Smooth muscle cell (in vitro differentiated cells): ENCODE results near the gene TANC1. TPM values are rescaled to one million over a fixed set of nuclear protein-coding genes. Genes with fewer than 3 reads are reported as not detected.
A peak's percentile ranks its signal among the peaks of the same experiment; 100 is the strongest.

Experiments used
- DNase-seq: peaks from one replicate; lab custom pipeline; 2025; ENCODE audit not compliant: unreplicated experiment; lab: John Stamatoyannopoulos, UW
- H2AFZ ChIP-seq: fragments of 200-600 bp; sonication (generic); 2 replicates; pipeline ENCODE4 v1.6.0; 2016; ENCODE audit warnings: antibody characterized with exemption, low read depth, mild to moderate bottlenecking
- H3F3A ChIP-seq: fragments of 200-600 bp; sonication (generic); 2 replicates; pipeline ENCODE4 v1.6.0; 2017; ENCODE audit warnings: antibody characterized with exemption, low read depth
- H3K27ac ChIP-seq: fragments of 200-600 bp; sonication (generic); 2 replicates; pipeline ENCODE4 v1.5.1; 2016; ENCODE audit warnings: low read depth, mild to moderate bottlenecking
- H3K27me3 ChIP-seq: fragments of 200-600 bp; sonication (generic); 2 replicates; pipeline ENCODE4 v1.6.1; 2016; ENCODE audit warnings: low read depth, mild to moderate bottlenecking
- H3K36me3 ChIP-seq: fragments of 200-600 bp; sonication (generic); 2 replicates; pipeline ENCODE4 v1.5.1; 2016; ENCODE audit warnings: low read depth
- H3K4me1 ChIP-seq: fragments of 200-600 bp; sonication (generic); 2 replicates; pipeline ENCODE4 v1.5.1; 2016; ENCODE audit warnings: low read depth
- H3K4me2 ChIP-seq: fragments of 200-600 bp; sonication (generic); 2 replicates; pipeline ENCODE4 v1.6.0; 2016; ENCODE audit warnings: mild to moderate bottlenecking
- H3K4me3 ChIP-seq: fragments of 200-600 bp; sonication (generic); 2 replicates; pipeline ENCODE4 v1.5.1; 2016; ENCODE audit warnings: mild to moderate bottlenecking
- H3K79me2 ChIP-seq: fragments of 200-600 bp; sonication (generic); 2 replicates; pipeline ENCODE4 v1.6.0; 2016; ENCODE audit warnings: low read depth, mild to moderate bottlenecking
- H3K9ac ChIP-seq: fragments of 200-600 bp; sonication (generic); 2 replicates; pipeline ENCODE4 v1.6.0; 2016; ENCODE audit warnings: low read depth
- H3K9me3 ChIP-seq: fragments of 200-600 bp; sonication (generic); replicated peaks from 2 replicates; pipeline ENCODE4 v1.5.1; 2016; ENCODE audit warnings: low read depth
- H4K20me1 ChIP-seq: fragments of 200-600 bp; sonication (generic); 2 replicates; pipeline ENCODE4 v1.6.0; 2016; ENCODE audit warnings: low read depth
- CTCF ChIP-seq: fragments of 200-600 bp; sonication (generic); IDR thresholded peaks from 2 replicates; pipeline ENCODE4 v1.5.1; 2017; ENCODE audit warnings: borderline replicate concordance, mild to moderate bottlenecking, antibody characterized with exemption; ENCODE audit not compliant: insufficient read depth, poor library complexity, severe bottlenecking
- WGBS: methylation state at CpG from one replicate; pipeline ENCODE4 v1.1.7; 2016; ENCODE audit warnings: low lambda C conversion rate; 5-methylcytosine and 5-hydroxymethylcytosine counted together
- polyA plus RNA-seq: library from polyadenylated mRNA; unstranded; fragments of >200 nt; fragmentation: Nextera tagmentation; extraction: Ambion mirVana; gene quantifications from 2 replicates; pipeline ENCODE4 v1.2.1, GENCODE V29; 2016
- total RNA-seq: library from RNA; depleted of rRNA; stranded (reverse); fragments of >200 nt; gene quantifications from 2 replicates; pipeline ENCODE4 v1.2.3, GENCODE V29; 2014

Gene TANC1
- total and polyA plus RNA-seq, 2 experiments from 2014 or later, result 9.1 to 30.8 TPM

- Histone ChIP-seq H4K20me1 (peaks cover 21% of the 10 kb centered on the region), H3K4me2 (no peak overlapping the region), H3F3A (no peaks in the 10 kb centered on the region), H3K36me3 (no peaks in the 10 kb centered on the region), H3K9me3 (no peaks in the 10 kb centered on the region), H3K4me3 (no peak overlapping the region), H3K79me2 (no peaks in the 10 kb centered on the region), H3K9ac (no peak overlapping the region), H3K27me3 (no peaks in the 10 kb centered on the region), H3K27ac (no peak overlapping the region), H3K4me1 (peaks cover 6% of the 10 kb centered on the region), H2AFZ (no peak overlapping the region)
- no peak for TF ChIP-seq CTCF
- DNase-seq, result no peak
- WGBS, result 92% methylated on average over 4 of the region's 4 CpGs
These were observed 211.3 kb downstream of the TANC1 start for GRCh38 chr2:159179696-159180095.

- no peaks in the 10 kb centered on the region for H3K9me3 ChIP-seq
- H3K4me3 ChIP-seq, result no peak overlapping the region
- no peaks in the 10 kb centered on the region for H3K27me3 ChIP-seq
- no peak overlapping the region for H2AFZ ChIP-seq
- H3K4me2 ChIP-seq, result no peak overlapping the region
- H3K27ac ChIP-seq, result no peak overlapping the region
- H4K20me1 ChIP-seq, result peaks cover 33% of the 10 kb centered on the region
- H3K4me1 ChIP-seq, result no peaks in the 10 kb centered on the region
- no peak overlapping the region for H3K9ac ChIP-seq
- H3F3A ChIP-seq, result peaks cover 2% of the 10 kb centered on the region
- WGBS, result 81% methylated on average over 9 of the region's 9 CpGs
- no peak for DNase-seq
- no peaks in the 10 kb centered on the region for H3K79me2 ChIP-seq
- TF ChIP-seq CTCF, result no peak
- peaks cover 8% of the 10 kb centered on the region for H3K36me3 ChIP-seq
These were observed 214.9 kb downstream of the TANC1 start for GRCh38 chr2:159183346-159183745.

- TF ChIP-seq CTCF, result peak; percentile 33
- Histone ChIP-seq H3K9me3 (no peaks in the 10 kb centered on the region), H2AFZ (no peak overlapping the region), H3K4me2 (no peak overlapping the region), H3K9ac (no peak overlapping the region), H3K27me3 (no peaks in the 10 kb centered on the region), H3K27ac (no peak overlapping the region), H3K4me3 (no peak overlapping the region), H4K20me1 (peaks cover 33% of the 10 kb centered on the region), H3K79me2 (no peaks in the 10 kb centered on the region), H3F3A (peaks cover 2% of the 10 kb centered on the region), H3K4me1 (no peaks in the 10 kb centered on the region), H3K36me3 (peaks cover 8% of the 10 kb centered on the region)
- 78% methylated on average over 14 of the region's 14 CpGs for WGBS
- no peak for DNase-seq
These were observed 217.1 kb downstream of the TANC1 start for GRCh38 chr2:159185401-159186130.

GRCh38 chr2:159186462-159186861, 218.0 kb downstream of the TANC1 start:
- Histone ChIP-seq H3K36me3 (peaks cover 8% of the 10 kb centered on the region), H3K9me3 (no peaks in the 10 kb centered on the region), H3K4me3 (no peak overlapping the region), H3K79me2 (no peaks in the 10 kb centered on the region), H3K9ac (no peak overlapping the region), H2AFZ (no peak overlapping the region), H3K27ac (no peak overlapping the region), H3K27me3 (no peaks in the 10 kb centered on the region), H3K4me1 (no peaks in the 10 kb centered on the region), H4K20me1 (peaks cover 33% of the 10 kb centered on the region), H3F3A (peaks cover 2% of the 10 kb centered on the region), H3K4me2 (no peak overlapping the region)
- 82% methylated on average over 4 of the region's 4 CpGs for WGBS
- no peak for TF ChIP-seq CTCF
- DNase-seq, result no peak
